ENCODE results near the gene CDK8.
"Not testable (repeated sequence)": the region's sequence is repeated elsewhere in the genome, so short reads cannot be mapped to it uniquely, and the experiment has no call there.

CDK8 gene

GRCh38 chr13:26225896-26226617 lies 27.9 kb upstream of the CDK8 start:
- Histone ChIP-seq H3K9me3 (ENCODE audit: control insufficient read depth in 2 of 2, low read length in 2 of 2) (no peaks in the 10 kb centered on the region), H3K4me3 (ENCODE audit: low read length in 2 of 2) (no peak overlapping the region), H3K4me1 (ENCODE audit: control insufficient read depth, insufficient read depth, low read length) (peaks cover 4% of the 10 kb centered on the region), H3K27me3 (ENCODE audit: control insufficient read depth in 1 of 2, insufficient read depth in 2 of 2, low read length in 2 of 2) (no peaks in the 10 kb centered on the region), H3K27ac (ENCODE audit: low read length) (no peak overlapping the region), H3K9ac (ENCODE audit: low read length in 2 of 2) (no peak overlapping the region), H3K36me3 (ENCODE audit: control insufficient read depth in 2 of 2, insufficient read depth in 2 of 2, low read length in 2 of 2) (no peaks in the 10 kb centered on the region)

- Histone ChIP-seq H3K27me3 (ENCODE audit: control insufficient read depth in 1 of 2, insufficient read depth in 2 of 2, low read length in 2 of 2) (no peaks in the 10 kb centered on the region), H3K4me1 (ENCODE audit: control insufficient read depth, insufficient read depth, low read length) (peaks cover 4% of the 10 kb centered on the region), H3K9ac (ENCODE audit: low read length in 2 of 2) (no peak overlapping the region), H3K4me3 (ENCODE audit: low read length in 2 of 2) (no peak overlapping the region), H3K36me3 (ENCODE audit: control insufficient read depth in 2 of 2, insufficient read depth in 2 of 2, low read length in 2 of 2) (no peaks in the 10 kb centered on the region), H3K27ac (ENCODE audit: low read length) (no peak overlapping the region), H3K9me3 (ENCODE audit: control insufficient read depth in 2 of 2, low read length in 2 of 2) (no peaks in the 10 kb centered on the region)
Measured at GRCh38 chr13:26227166-26227971, 26.6 kb upstream of the CDK8 start.

GRCh38 chr13:26228096-26228495 lies 25.8 kb upstream of the CDK8 start:
- no peaks in the 10 kb centered on the region for H3K27me3 ChIP-seq (ENCODE audit: control insufficient read depth in 1 of 2, insufficient read depth in 2 of 2, low read length in 2 of 2)
- no peaks in the 10 kb centered on the region for H3K4me1 ChIP-seq (ENCODE audit: control insufficient read depth, insufficient read depth, low read length)
- no peak overlapping the region for H3K9ac ChIP-seq (ENCODE audit: low read length in 2 of 2)
- H3K4me3 ChIP-seq (ENCODE audit: low read length in 2 of 2): no peak overlapping the region
- H3K27ac ChIP-seq (ENCODE audit: low read length): no peak overlapping the region
- no peaks in the 10 kb centered on the region for H3K36me3 ChIP-seq (ENCODE audit: control insufficient read depth in 2 of 2, insufficient read depth in 2 of 2, low read length in 2 of 2)
- H3K9me3 ChIP-seq (ENCODE audit: control insufficient read depth in 2 of 2, low read length in 2 of 2): no peaks in the 10 kb centered on the region

- Histone ChIP-seq H3K27ac (ENCODE audit: low read length) (no peak overlapping the region), H3K9ac (ENCODE audit: low read length in 2 of 2) (no peak overlapping the region), H3K9me3 (ENCODE audit: control insufficient read depth in 2 of 2, low read length in 2 of 2) (no peaks in the 10 kb centered on the region), H3K27me3 (ENCODE audit: control insufficient read depth in 1 of 2, insufficient read depth in 2 of 2, low read length in 2 of 2) (no peaks in the 10 kb centered on the region), H3K4me3 (ENCODE audit: low read length in 2 of 2) (no peak overlapping the region), H3K36me3 (ENCODE audit: control insufficient read depth in 2 of 2, insufficient read depth in 2 of 2, low read length in 2 of 2) (no peaks in the 10 kb centered on the region), H3K4me1 (ENCODE audit: control insufficient read depth, insufficient read depth, low read length) (no peaks in the 10 kb centered on the region)
Measured at GRCh38 chr13:26229080-26229615, 24.8 kb upstream of the CDK8 start.

- Histone ChIP-seq H3K9me3 (ENCODE audit: control insufficient read depth in 2 of 2, low read length in 2 of 2) (no peaks in the 10 kb centered on the region), H3K9ac (ENCODE audit: low read length in 2 of 2) (no peak overlapping the region), H3K4me1 (ENCODE audit: control insufficient read depth, insufficient read depth, low read length) (no peaks in the 10 kb centered on the region)
Measured at GRCh38 chr13:26230703-26231102, 23.2 kb upstream of the CDK8 start.

GRCh38 chr13:26236296-26236695 lies 17.6 kb upstream of the CDK8 start:
- Histone ChIP-seq H3K27me3 (ENCODE audit: control insufficient read depth in 1 of 2, insufficient read depth in 2 of 2, low read length in 2 of 2) (no peaks in the 10 kb centered on the region), H3K36me3 (ENCODE audit: control insufficient read depth in 2 of 2, insufficient read depth in 2 of 2, low read length in 2 of 2) (no peaks in the 10 kb centered on the region), H3K27ac (ENCODE audit: low read length) (no peak overlapping the region), H3K4me1 (ENCODE audit: control insufficient read depth, insufficient read depth, low read length) (no peaks in the 10 kb centered on the region), H3K9ac (ENCODE audit: low read length in 2 of 2) (no peak overlapping the region), H3K9me3 (ENCODE audit: control insufficient read depth in 2 of 2, low read length in 2 of 2) (no peaks in the 10 kb centered on the region), H3K4me3 (ENCODE audit: low read length in 2 of 2) (no peak overlapping the region)

More at GRCh38 chr13:26230703-26231102, 23.2 kb upstream of the CDK8 start:
- Histone ChIP-seq H3K27ac (ENCODE audit: low read length) (no peak overlapping the region), H3K4me3 (ENCODE audit: low read length in 2 of 2) (no peak overlapping the region), H3K36me3 (ENCODE audit: control insufficient read depth in 2 of 2, insufficient read depth in 2 of 2, low read length in 2 of 2) (no peaks in the 10 kb centered on the region), H3K27me3 (ENCODE audit: control insufficient read depth in 1 of 2, insufficient read depth in 2 of 2, low read length in 2 of 2) (no peaks in the 10 kb centered on the region)

- Histone ChIP-seq H3K36me3 (ENCODE audit: control insufficient read depth in 2 of 2, insufficient read depth in 2 of 2, low read length in 2 of 2) (no peaks in the 10 kb centered on the region), H3K9ac (ENCODE audit: low read length in 2 of 2) (no peak overlapping the region), H3K9me3 (ENCODE audit: control insufficient read depth in 2 of 2, low read length in 2 of 2) (peaks cover 0 to 4% of the 10 kb centered on the region in 2 donors)
Measured at GRCh38 chr13:26246154-26246553, 7.8 kb upstream of the CDK8 start.

GRCh38 chr13:26247011-26247410 lies 6.9 kb upstream of the CDK8 start:
- H3K9ac ChIP-seq (ENCODE audit: low read length in 2 of 2): no peak overlapping the region
- peaks cover 0 to 4% of the 10 kb centered on the region in 2 donors for H3K9me3 ChIP-seq (ENCODE audit: control insufficient read depth in 2 of 2, low read length in 2 of 2)
- H3K27me3 ChIP-seq (ENCODE audit: control insufficient read depth in 1 of 2, insufficient read depth in 2 of 2, low read length in 2 of 2): no peaks in the 10 kb centered on the region
- H3K4me1 ChIP-seq (ENCODE audit: control insufficient read depth, insufficient read depth, low read length): no peaks in the 10 kb centered on the region
- H3K36me3 ChIP-seq (ENCODE audit: control insufficient read depth in 2 of 2, insufficient read depth in 2 of 2, low read length in 2 of 2): no peaks in the 10 kb centered on the region
- H3K4me3 ChIP-seq (ENCODE audit: low read length in 2 of 2): no peak overlapping the region
- no peak overlapping the region for H3K27ac ChIP-seq (ENCODE audit: low read length)

More at GRCh38 chr13:26246154-26246553, 7.8 kb upstream of the CDK8 start:
- Histone ChIP-seq H3K4me1 (ENCODE audit: control insufficient read depth, insufficient read depth, low read length) (no peaks in the 10 kb centered on the region), H3K4me3 (ENCODE audit: low read length in 2 of 2) (no peak overlapping the region), H3K27me3 (ENCODE audit: control insufficient read depth in 1 of 2, insufficient read depth in 2 of 2, low read length in 2 of 2) (no peaks in the 10 kb centered on the region), H3K27ac (ENCODE audit: low read length) (no peak overlapping the region)

- Histone ChIP-seq H3K4me1 (ENCODE audit: control insufficient read depth, insufficient read depth, low read length) (no peaks in the 10 kb centered on the region), H3K4me3 (ENCODE audit: low read length in 2 of 2) (no peak overlapping the region), H3K27me3 (ENCODE audit: control insufficient read depth in 1 of 2, insufficient read depth in 2 of 2, low read length in 2 of 2) (no peaks in the 10 kb centered on the region), H3K9ac (ENCODE audit: low read length in 2 of 2) (no peak overlapping the region), H3K9me3 (ENCODE audit: control insufficient read depth in 2 of 2, low read length in 2 of 2) (peaks cover 0 to 2% of the 10 kb centered on the region in 2 donors), H3K27ac (ENCODE audit: low read length) (no peak overlapping the region), H3K36me3 (ENCODE audit: control insufficient read depth in 2 of 2, insufficient read depth in 2 of 2, low read length in 2 of 2) (no peaks in the 10 kb centered on the region)
Measured at GRCh38 chr13:26247608-26248007, 6.3 kb upstream of the CDK8 start.

GRCh38 chr13:26249551-26249950 lies 4.4 kb upstream of the CDK8 start:
- no peak overlapping the region for H3K4me3 ChIP-seq (ENCODE audit: low read length in 2 of 2)
- no peaks in the 10 kb centered on the region for H3K36me3 ChIP-seq (ENCODE audit: control insufficient read depth in 2 of 2, insufficient read depth in 2 of 2, low read length in 2 of 2)
- H3K4me1 ChIP-seq (ENCODE audit: control insufficient read depth, insufficient read depth, low read length): no peaks in the 10 kb centered on the region

GRCh38 chr13:26252006-26252405 lies 1.9 kb upstream of the CDK8 start:
- not testable (repeated sequence) for H3K27ac ChIP-seq (ENCODE audit: low read length); H3K9ac ChIP-seq (ENCODE audit: low read length in 2 of 2); H3K4me3 ChIP-seq (ENCODE audit: low read length in 2 of 2); H3K9me3 ChIP-seq (ENCODE audit: control insufficient read depth in 2 of 2, low read length in 2 of 2); H3K4me1 ChIP-seq (ENCODE audit: control insufficient read depth, insufficient read depth, low read length); H3K36me3 ChIP-seq (ENCODE audit: control insufficient read depth in 2 of 2, insufficient read depth in 2 of 2, low read length in 2 of 2); H3K27me3 ChIP-seq (ENCODE audit: control insufficient read depth in 1 of 2, insufficient read depth in 2 of 2, low read length in 2 of 2)

More at GRCh38 chr13:26249551-26249950, 4.4 kb upstream of the CDK8 start:
- H3K27me3 ChIP-seq (ENCODE audit: control insufficient read depth in 1 of 2, insufficient read depth in 2 of 2, low read length in 2 of 2): no peaks in the 10 kb centered on the region
- H3K27ac ChIP-seq (ENCODE audit: low read length): no peak overlapping the region
- no peak overlapping the region for H3K9ac ChIP-seq (ENCODE audit: low read length in 2 of 2)
- no peaks in the 10 kb centered on the region for H3K9me3 ChIP-seq (ENCODE audit: control insufficient read depth in 2 of 2, low read length in 2 of 2)
